IPS-11a (cell line): Measurements from ENCODE around the gene SNX19.

Experiments
- H3K4me3 ChIP-seq: one replicate; pipeline ENCODE4 v1.5.1; 2013; ENCODE audit warnings: low read depth, low read length, control low read depth

SNX19 gene

DNA sequence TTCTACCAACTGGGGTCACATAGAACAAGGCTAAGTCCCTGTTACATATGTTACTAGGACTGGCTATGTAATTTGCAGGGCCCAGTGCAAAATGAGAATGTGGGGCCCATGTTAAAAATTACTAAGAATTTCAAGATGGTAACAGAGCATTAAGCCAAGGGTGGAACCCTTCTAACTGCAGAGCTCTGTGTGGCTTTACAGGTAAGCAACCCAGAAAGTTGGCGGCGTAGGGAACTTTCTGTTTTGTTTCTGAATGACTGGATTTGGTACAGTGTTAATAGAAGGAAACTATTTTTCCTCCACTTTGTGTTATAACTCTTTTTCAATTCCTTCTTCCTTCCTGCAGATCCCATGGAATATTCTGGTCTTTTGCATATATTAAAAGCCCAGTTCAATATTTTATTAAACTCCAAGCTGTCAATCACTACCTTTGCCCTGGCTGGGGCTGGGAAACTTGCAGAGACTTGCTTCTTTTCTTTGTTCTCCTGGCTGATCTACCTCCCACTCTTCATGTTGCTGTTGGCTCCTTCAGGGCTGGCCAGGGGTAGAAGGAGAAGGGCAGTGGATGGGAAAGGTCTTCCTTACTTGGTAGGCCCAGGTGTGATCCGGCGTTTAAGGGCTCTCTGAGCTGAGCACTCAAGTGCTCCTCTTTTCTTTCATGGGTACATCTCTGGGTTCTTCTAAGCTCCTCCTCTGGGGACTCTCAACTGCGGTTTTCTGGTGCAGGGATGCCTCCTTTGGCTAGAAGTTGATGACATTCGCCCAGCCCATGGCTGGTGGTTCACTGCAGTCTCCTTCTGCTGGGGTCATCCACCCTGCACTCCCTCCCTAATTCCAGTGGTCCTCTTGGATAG is 67.7 kb downstream of the SNX19 start:
- H3K4me3 ChIP-seq: no peak overlapping the region

DNA sequence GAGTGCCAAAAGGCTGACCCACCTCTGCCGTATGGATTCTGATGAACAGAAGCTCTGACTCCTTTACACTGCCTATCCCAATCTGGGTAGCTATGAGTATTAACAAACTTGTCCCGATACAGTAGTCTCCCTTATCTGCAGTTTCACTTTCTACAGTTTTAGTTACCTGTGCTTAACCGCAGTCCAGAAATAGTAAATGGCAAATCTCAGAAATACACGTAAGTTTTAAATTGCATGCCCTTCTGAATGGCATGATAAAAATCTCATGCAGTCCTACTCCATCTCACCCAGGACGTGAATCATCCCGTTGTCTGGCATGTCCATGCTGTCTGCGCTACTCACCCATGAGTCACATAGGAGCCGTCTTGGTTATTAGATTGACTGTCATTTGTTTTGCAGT is 68.8 kb downstream of the SNX19 start:
- no peak overlapping the region for H3K4me3 ChIP-seq

DNA sequence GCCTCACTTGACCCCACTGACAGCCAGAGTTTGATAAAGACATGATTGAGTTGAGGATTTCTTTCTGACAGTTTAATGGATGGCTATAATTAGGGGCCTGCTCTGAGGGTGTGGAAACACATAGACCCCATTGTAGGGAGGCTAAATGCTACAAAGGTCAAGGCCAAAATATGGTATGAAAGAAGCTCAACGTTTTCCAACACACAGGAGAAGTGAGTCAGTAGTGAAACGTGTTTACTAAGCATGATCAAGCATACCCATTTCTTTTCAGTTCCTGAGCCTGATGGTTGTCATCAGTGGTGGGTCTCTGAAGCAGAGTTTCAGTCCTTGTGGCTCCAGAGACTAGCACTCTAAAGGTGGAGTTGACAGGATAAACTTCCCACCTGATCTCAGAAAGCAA is 69.7 kb downstream of the SNX19 start:
- H3K4me3 ChIP-seq: no peak overlapping the region

DNA sequence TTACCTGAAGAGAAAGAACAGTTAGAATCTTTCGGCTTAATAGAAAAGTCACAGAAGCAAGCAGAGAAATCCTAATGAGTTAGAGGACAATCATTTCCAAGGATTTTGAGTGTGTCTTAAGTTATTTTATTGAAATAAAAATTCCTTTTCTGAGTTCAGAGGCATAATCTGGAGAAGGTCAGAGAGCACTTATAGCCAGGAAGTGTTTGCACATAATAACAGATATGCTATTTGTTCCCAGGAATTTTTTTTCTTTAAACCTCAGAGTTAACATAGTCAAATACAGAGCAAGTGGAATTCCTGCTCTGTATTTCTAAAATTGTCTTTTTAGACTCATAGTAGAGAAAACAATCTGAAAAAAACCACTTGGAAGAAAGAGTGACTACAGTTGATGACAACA is 74.3 kb downstream of the SNX19 start:
- no peak overlapping the region for H3K4me3 ChIP-seq

DNA sequence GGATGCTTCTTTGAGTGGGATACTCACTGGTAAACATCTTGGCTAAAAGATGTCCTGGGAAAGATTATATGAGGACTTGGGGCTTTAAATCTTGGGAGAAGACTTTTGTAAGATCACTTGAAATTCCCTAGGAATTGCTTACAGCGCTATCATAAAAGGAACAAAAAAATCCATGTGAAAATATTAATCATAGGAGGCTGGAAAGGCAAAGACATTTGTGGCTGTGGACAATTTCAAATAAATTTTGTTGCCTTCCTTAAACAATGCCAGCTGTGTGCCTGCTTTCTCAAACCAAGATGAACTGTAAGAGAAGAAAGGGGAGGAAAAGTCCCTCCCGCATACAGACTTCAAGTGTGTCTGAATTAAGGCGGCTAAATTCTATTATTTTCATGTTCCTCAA is 75.6 kb downstream of the SNX19 start:
- H3K4me3 ChIP-seq: no peak overlapping the region

DNA sequence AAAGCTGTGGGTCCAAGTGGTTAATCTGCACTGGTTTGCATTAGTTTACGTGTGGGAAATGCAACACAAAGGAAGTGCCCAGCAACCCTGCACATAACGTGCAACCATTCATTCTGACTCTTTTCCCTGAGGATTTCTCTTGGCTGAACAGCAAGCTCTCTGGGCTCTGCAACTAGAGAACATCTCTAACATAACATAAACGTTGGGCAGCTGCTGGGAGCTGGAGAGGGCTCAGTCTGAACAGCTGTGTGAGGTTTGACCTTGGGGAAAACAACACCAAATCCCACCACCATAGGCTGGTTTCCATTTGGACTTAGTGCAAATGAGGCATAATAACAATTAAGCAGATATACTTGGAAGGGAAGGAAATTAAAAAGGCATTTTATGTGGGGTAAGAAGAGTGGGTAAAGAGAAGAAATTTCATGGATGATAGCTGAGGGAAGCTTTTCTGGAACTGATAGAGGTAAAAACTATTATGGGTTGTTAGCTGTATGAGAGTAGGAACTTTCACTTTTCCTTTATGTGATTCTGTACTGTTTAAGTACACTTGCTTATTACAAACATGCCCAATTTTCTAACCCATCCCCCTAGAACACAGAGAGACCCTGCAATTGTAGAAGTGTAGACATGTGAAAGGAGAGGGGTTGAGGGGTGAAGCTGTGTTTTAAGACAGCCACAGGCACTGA is 76.2 kb downstream of the SNX19 start:
- no peak overlapping the region for H3K4me3 ChIP-seq

DNA sequence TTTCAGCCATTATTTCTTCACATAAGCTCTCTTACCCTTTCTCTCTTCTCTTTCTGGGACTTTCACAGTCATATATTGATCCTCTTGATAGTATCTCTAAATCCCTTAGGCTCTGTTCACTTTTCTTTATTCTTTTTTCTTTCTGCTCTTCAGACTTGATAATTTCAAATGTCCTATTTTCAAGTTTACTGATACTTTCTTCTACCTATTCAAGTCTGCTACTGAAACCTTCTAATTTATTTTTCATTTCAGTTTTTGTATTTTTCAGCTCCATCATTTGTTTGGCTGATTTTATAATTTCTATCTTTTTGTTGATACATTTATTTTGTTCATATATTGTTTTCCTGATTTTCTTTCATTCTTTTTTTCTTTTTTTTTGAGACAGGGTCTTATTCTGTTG is 79.1 kb downstream of the SNX19 start:
- H3K4me3 ChIP-seq: no peak overlapping the region

DNA sequence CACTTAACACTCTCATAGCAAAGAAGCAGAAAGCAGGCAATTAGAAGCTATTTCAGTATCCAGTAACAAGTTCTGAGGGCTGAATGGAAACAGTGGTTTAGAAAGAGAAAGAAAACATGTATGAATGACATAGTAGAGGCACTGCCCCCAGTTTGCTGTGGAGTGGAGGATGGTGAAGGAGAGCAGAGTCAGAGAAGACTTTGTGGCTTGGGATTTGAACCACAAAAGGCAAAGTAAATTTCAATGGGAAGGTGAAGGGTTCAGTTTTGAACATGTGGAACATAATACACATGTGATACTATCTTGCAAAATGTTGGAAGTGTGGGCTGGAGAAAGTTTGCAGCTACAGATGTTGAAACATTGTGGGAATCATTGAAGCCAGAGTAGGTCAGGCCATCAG is 81.4 kb downstream of the SNX19 start:
- H3K4me3 ChIP-seq: no peak overlapping the region

DNA sequence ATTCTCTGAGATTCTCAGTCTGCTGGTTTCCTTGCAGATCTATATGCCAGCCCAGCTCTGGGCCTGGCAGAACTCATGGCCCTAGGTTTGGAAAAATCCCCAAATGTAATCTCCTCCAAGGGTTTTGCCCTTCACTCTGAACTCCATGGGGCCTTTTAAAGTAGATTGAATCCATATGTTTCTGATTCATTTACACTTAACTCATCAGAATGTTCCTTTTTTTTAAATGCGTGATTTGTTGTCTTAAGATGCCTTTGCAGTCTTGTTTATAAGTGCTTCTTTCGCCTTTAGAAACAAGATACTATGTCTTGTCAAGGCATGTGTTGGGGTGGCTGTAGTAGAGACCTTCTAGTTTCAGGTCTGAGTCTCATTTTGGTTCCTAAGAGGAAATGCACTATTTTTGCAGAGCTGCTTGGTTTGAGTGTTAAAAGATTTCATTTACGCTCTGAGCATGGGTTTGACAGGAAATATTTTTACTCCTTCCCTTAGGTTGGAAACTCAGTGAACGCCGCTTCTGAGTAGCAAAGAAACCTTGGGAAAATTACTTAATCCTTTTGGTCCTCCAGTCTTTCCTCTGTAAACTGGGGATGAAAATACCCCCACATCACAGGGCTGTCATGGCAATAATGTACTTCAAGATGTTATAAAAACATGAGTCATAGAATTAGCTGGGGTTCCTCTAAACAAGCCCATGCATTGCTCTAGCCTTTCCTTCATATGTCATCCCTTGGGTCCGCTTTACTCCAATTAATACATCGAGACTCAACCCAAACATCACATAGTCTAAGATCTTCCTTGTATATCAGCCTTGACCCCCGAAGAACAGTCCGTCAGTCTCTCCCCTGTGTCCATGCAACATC is 83.5 kb downstream of the SNX19 start:
- H3K4me3 ChIP-seq: no peak overlapping the region

DNA sequence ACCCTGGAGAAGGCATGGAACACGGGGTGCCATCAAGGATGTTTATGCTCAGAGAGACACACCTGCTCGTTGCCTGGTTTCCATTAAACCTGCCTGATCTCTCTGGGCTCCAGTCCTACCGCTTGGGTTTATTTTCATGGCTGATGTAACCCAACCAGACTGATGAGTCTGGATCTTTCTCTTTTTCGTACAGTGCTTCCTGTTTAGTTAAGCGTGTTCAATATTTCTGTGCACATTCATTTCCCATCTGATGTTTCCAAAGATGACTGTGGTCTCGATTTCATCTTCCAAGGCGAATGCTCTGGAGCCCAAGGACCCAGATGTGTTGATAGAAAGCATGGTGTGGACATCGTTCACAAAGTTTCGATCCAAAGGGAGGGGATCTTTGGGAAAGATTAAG is 84.3 kb downstream of the SNX19 start:
- H3K4me3 ChIP-seq: no peak overlapping the region

DNA sequence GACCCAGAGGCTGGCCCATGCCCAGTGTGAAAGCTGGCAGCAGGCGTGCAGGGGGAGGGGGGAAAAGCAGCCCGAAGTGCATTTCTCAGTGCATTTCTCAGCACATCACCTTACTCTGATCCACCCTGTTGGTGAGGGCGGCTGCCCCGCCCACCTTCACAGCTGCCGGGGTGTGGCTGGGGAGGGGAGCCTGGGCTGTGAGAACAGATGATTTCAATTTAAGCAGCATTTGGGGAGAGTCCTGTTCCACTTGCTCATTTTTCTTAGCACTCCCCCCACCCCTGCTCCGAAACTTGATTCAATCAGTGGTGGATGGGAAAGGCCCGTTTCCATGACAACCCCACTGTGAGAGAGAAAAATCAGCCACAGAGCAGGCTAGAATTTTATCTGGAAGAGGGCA is 84.8 kb downstream of the SNX19 start:
- no peak overlapping the region for H3K4me3 ChIP-seq

DNA sequence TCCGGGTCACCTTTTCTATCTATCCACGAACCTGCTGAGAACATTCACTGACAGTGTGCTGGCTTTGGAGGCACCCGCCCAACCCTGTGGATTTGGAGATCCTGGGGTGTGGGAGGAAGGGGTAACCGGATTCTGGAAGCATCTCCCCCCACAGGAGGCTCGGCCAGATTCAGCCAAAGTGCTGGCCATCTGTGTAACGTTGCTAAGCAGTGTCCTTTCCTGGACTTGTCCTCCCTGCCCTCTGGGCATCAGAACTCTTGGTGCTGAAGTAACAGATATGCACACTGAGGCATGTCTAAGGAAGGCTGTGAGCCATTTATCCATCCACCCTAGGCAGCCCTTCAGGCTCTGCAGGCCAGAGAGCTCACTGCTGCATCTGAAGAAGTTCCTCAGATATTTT is 85.7 kb downstream of the SNX19 start:
- H3K4me3 ChIP-seq: no peak overlapping the region

DNA sequence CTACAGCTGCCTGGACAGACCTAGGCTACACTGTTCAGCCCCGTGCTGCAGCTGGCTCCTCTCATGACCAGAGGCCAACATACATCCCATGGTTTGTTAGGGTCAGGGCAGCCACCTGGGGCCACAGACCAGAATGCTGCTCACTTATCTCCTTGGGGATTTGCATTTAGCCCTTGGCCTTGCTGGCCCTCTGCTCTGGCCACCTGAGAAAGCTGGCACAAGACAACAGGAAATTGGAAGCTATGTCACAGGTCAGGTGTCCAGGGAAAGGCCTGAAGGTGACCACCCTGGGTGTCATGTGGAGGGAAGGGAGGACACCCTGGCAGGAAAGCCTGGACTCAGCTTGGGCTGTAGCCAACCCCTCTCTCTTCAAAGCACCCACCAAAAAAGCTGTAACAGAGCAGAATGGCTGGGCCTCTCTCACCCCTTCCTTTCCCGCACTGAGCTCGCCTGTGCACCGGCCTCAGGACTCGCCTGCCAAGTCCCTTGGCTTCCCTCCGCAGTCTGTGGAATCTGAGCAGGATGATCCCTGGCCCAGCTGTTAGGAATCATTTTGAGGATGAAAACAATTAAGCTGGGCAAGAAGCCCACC is 86.3 kb downstream of the SNX19 start:
- H3K4me3 ChIP-seq: no peak overlapping the region

DNA sequence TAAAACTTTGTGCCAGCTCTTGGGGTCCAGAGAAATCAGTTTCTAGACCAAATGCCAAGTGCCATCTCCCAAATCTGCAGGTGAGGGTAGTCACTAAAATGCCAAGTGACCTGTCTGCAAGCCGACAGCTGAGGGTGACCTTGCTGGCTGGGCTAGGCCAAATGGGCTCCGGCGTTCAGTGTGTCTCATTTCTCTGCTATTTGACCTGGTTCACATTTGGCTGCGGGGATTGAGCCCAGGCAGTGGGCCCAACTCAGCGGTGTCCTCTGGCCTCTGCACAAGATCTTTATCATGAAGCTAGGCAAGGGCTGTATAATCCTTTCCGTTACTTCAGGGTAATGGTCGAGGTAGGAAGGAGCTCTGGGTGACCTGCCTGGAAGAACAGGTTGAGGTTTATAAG is 87.5 kb downstream of the SNX19 start:
- H3K4me3 ChIP-seq: no peak overlapping the region

DNA sequence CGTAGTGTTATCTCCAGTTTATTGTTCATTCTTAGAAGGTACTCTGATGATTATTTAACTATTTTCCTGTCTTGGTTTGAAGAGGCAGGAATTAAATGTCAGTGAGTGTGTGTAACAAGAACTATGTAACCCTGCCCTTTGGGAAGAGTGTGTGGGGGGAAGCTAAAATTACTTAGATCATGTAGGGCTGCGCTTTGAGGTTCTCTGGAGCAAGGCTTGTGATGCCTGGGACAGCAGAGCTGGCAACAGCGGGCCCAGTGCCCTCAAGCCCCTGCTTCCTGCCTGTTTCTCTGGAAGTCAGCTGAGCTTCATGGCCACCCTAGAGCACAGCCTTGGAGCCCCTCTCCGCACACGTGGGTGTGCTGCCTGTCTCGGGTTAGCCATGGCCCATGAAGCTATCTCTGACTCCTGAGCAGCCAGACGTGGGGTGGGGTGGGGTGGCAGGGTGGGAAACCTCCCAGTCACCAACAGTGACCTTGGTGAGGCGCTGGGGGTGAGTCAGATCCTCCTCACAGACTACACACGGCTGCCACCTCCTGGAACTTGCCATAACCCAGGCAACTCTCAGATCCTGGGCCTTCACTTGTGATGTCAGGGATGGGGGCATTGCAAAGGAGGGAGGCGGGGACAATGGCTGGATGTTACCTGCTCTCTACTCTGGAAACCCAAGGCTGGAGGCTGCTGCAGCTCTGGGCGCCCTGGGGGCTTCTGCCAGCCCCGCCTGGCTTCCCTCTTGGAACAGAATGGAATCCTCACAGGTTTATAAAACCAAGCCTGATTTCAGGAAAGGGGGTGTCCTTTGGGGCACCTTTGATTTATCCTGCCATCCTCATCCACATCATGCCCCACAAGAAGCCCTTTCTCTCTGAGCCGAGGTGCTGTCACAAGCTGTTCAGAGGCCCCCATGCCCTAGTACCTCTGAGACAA is 88.6 kb downstream of the SNX19 start:
- H3K4me3 ChIP-seq: no peak overlapping the region

DNA sequence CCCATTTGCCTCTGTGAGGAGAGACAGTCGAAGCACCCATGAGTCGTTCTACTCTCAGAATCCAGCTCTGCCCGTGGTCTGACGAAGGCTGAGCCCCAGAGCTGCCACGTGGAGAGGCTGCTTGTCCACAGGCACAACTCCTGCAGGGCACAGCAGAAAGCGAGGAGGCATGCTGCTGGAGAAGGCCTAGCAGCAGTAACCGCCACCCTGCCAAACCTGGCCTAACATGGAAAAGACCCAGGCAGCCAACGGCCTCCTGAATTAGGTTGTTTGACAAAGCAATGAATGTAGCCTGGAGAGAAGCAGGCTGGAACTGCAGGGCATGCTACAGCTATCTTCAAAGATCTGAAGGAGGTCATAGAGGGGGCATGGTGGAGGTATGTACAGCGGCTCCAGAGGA is 89.7 kb downstream of the SNX19 start:
- no peak overlapping the region for H3K4me3 ChIP-seq

DNA sequence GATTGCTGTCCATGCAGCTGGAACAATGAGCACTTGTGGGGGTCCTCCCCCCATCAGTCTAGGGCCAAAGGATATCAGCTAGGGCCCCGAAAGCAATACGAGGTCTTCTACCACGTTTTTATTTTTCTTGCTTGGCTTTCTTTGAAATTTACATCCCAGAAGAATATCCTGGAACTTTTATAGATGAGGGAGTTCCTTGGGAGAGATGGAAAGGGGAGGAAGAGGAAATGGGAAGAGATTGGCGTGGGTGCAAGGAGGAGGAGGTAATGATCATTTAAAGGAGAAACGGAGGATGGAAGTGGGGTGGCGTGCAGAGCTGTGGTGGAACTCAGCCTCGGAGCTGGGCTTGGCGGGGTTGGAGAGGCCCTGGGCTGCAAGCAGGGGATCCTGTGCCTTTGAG is 90.3 kb downstream of the SNX19 start:
- H3K4me3 ChIP-seq: no peak overlapping the region

DNA sequence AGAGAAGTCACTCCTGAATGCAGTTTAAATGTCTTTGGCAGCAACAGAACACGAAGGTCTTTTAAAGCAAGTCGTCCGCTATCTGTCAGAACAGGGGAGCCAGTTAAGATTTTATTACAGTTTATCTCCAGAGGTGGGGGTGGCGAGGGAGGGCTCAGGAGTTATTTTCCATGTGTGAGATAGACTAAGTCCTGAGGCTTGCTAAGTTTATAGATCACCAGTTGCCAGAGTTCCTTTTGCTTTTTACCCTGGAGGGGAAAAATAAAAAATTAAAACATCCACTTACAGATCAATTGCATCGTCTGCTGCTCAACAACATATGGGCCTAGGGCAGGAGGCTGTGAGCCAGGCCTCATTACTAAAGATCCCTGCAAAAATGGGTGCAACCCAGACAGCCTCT is 90.7 kb downstream of the SNX19 start:
- no peak overlapping the region for H3K4me3 ChIP-seq
